ENCODE data around the gene ADCK1. TPM values are rescaled to one million over a fixed set of nuclear protein-coding genes. Genes with fewer than 3 reads are reported as not detected.
"Not testable (repeated sequence)": the region's sequence is repeated elsewhere in the genome, so short reads cannot be mapped to it uniquely, and the experiment has no call there.

The ADCK1 gene
- total RNA-seq, 2 donors from 2014 or later, result 3.0 to 4.8 TPM

DNA sequence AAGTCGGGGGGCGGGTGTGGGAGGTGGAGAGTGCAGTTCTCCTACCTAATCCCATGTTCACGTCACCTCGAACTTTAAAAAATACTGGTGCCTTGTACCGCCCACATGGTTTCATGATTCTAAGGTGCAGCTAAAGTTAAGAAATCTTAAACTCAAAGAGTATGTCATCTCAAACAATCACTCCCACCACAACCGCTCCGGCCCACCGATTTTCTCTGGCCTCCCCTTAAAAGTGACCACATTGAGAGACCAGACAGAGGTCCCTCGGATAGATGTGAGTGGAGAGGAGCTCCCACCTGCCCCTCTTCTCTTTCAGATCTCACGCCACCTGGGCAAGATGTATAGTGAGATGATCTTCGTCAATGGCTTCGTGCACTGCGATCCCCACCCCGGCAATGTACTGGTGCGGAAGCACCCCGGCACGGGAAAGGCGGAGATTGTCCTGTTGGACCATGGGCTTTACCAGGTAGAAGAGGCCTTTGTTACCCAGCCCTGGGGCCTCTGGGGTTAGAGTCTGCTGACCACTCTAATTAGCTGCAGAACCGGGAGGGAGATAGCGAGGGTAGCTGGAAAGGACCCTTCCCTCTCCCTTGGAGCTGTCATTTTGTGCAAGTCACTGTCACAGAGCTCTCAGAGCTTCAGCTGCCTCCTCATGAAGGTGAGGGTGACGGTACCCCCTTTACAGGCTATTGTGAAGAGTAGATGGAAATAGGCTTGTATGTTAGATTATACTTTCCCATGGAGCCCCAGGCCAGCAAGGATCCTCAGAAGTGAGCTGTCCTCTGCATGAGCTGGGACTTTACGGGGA lies 124.4 kb downstream of the ADCK1 start:
- Mint-ChIP-seq H3K27me3 (no peaks in the 10 kb centered on the region), H3K36me3 (no peaks in the 10 kb centered on the region), H3K9me3 (no peaks in the 10 kb centered on the region), H3K27ac (no peak overlapping the region), H3K4me1 (ENCODE audit: low read depth in 2 of 2) (no peaks in the 10 kb centered on the region), H3K4me3 (no peak overlapping the region)
- ATAC-seq (no peak), DNase-seq (ENCODE audit: low spot score) (no peak)

DNA sequence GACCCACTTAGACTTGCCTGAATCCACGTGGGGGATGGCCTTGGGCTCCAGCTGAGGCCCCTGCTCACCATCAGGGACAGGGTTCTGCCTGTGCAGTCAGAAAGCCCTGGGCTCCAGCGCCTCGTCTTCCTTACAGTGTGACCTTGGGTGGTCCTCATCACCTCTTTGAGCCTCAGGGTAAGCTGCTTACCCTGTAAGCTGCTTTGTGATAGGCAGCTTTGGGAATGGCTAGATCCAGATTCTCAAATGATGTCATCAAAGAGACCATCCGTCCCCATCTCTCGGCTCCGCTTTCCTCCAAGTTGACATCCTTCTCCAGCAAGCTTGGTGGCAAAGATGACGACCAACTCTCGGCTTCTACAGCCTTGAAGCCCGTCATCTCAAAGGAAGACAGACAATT lies 127.0 kb downstream of the ADCK1 start:
- H3K36me3 Mint-ChIP-seq, result no peaks in the 10 kb centered on the region
- ATAC-seq (no peak), DNase-seq (ENCODE audit: low spot score) (no peak)
- H3K4me1 Mint-ChIP-seq (ENCODE audit: low read depth in 2 of 2), result no peaks in the 10 kb centered on the region
- H3K27ac Mint-ChIP-seq, result no peak overlapping the region
- no peak overlapping the region for H3K4me3 Mint-ChIP-seq
- no peaks in the 10 kb centered on the region for H3K9me3 Mint-ChIP-seq
- H3K27me3 Mint-ChIP-seq, result no peaks in the 10 kb centered on the region

DNA sequence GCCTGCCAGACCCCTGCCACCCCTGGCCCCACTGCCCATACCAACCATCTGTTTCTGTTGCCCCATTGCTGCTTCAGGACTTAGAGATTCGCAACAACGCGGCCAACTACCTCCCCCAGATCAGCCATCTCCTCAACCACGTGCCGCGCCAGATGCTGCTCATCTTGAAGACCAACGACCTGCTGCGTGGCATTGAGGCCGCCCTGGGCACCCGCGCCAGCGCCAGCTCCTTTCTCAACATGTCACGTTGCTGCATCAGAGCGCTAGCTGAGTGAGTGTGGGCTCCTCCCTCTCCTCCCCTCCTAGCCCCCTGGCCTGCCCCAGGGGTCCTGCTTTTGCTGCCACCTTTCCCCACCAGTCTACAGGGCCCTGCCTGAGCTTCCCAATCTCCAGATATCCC lies 131.5 kb downstream of the ADCK1 start:
- no peak for DNase-seq (ENCODE audit: low spot score)
- H3K36me3 Mint-ChIP-seq, result peaks cover 22% of the 10 kb centered on the region
- H3K4me3 Mint-ChIP-seq, result no peak overlapping the region
- peaks cover 6 to 8% of the 10 kb centered on the region in 2 donors for H3K4me1 Mint-ChIP-seq (ENCODE audit: low read depth in 2 of 2)
- ATAC-seq, result no peak
- no peak overlapping the region for H3K27ac Mint-ChIP-seq
- H3K27me3 Mint-ChIP-seq, result no peaks in the 10 kb centered on the region
- H3K9me3 Mint-ChIP-seq, result peaks cover 2% of the 10 kb centered on the region

- no peak for ATAC-seq
- no peak for DNase-seq (ENCODE audit: low spot score)
- Mint-ChIP-seq H3K27ac (no peak overlapping the region), H3K36me3 (peaks cover 22% of the 10 kb centered on the region), H3K4me1 (ENCODE audit: low read depth in 2 of 2) (peaks cover 6 to 8% of the 10 kb centered on the region in 2 donors), H3K9me3 (peaks cover 2% of the 10 kb centered on the region), H3K4me3 (no peak overlapping the region), H3K27me3 (no peaks in the 10 kb centered on the region)
Measured at GRCh38 chr14:77936138-77936639, 136.3 kb downstream of the ADCK1 start.

- Mint-ChIP-seq H3K9me3 (peaks cover 5% of the 10 kb centered on the region), H3K27ac (no peak overlapping the region), H3K36me3 (peaks cover 4% of the 10 kb centered on the region), H3K4me3 (no peak overlapping the region), H3K4me1 (ENCODE audit: low read depth in 2 of 2) (no peaks in the 10 kb centered on the region), H3K27me3 (peaks cover 0 to 7% of the 10 kb centered on the region in 2 donors)
- no peak for DNase-seq (ENCODE audit: low spot score)
- ATAC-seq, result no peak
Measured at GRCh38 chr14:77947372-77947771, 147.5 kb downstream of the ADCK1 start.

DNA sequence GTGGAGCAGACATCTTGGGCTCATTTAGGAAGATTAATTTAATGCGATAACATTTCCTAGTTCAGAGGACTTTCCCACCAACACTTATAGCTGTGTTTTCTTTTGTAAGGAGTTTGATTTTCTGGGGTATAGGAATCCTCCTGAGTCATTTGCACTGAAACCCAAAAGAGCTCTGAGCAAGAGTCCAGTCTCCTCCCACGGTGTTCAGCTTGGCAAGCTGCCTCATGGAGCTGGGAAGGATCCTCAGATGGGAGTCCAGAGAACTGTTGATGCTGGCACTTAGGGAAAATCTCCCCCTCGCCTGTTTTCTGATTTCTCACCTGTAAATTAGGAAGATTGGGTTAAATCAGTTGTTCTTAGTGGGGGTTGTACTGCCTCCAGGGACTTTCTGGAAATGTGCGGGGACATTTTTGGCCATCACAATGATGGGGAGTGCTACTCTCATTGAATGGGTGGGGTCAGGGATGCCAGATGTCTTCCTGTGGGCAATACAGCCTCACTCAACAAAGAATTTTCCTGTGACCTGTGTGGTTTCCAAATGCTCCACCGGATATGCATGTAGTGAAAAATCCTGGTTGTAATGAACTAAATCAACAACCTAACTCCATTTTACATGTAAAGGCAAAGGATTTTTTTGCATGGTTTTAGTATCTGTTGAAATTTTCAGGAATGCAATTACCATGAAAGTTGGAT lies 150.6 kb downstream of the ADCK1 start:
- Mint-ChIP-seq H3K27ac (no peak overlapping the region), H3K27me3 (peaks cover 0 to 7% of the 10 kb centered on the region in 2 donors), H3K4me3 (no peak overlapping the region), H3K9me3 (peaks cover 5% of the 10 kb centered on the region), H3K36me3 (peaks cover 4% of the 10 kb centered on the region), H3K4me1 (ENCODE audit: low read depth in 2 of 2) (no peaks in the 10 kb centered on the region)
- ATAC-seq (no peak), DNase-seq (ENCODE audit: low spot score) (no peak)

GRCh38 chr14:77955816-77956484 lies 156.0 kb downstream of the ADCK1 start:
- ATAC-seq (no peak), DNase-seq (ENCODE audit: low spot score) (no peak)
- Mint-ChIP-seq H3K27me3 (peaks cover 12 to 18% of the 10 kb centered on the region in 2 donors), H3K36me3 (no peaks in the 10 kb centered on the region), H3K4me3 (no peak overlapping the region), H3K9me3 (no peaks in the 10 kb centered on the region), H3K27ac (no peak overlapping the region), H3K4me1 (ENCODE audit: low read depth in 2 of 2) (no peaks in the 10 kb centered on the region)

DNA sequence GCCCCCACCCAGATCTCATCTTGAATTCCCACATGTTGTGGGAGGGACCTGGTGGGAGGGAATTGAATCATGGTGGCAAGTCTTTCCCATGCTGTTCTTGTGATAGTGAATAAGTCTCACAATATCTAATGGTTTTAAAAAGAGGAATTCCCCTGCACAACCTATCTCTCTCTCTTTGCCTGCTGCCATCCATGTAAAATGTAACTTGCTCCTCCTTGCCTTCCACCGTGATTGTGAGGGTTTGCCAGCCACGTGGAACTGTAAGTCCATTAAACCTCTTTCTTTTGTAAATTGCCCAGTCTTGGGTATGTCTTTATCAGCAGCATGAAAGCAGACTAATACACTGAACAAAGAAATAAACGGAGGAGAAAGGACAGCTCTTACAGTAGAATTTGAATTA lies 159.8 kb downstream of the ADCK1 start:
- DNase-seq (ENCODE audit: low spot score); H3K4me1 Mint-ChIP-seq (ENCODE audit: low read depth in 2 of 2); H3K4me3 Mint-ChIP-seq; H3K36me3 Mint-ChIP-seq; H3K27ac Mint-ChIP-seq; H3K9me3 Mint-ChIP-seq; ATAC-seq: not testable (repeated sequence)
- H3K27me3 Mint-ChIP-seq, result peaks cover 15 to 18% of the 10 kb centered on the region in 2 donors

GRCh38 chr14:77961847-77962580 lies 162.1 kb downstream of the ADCK1 start:
- peaks cover 11 to 14% of the 10 kb centered on the region in 2 donors for H3K27me3 Mint-ChIP-seq
- no peak overlapping the region for H3K4me3 Mint-ChIP-seq
- no peaks in the 10 kb centered on the region for H3K9me3 Mint-ChIP-seq
- DNase-seq (ENCODE audit: low spot score), result no peak
- no peaks in the 10 kb centered on the region for H3K4me1 Mint-ChIP-seq (ENCODE audit: low read depth in 2 of 2)
- H3K36me3 Mint-ChIP-seq, result no peaks in the 10 kb centered on the region
- no peak overlapping the region for H3K27ac Mint-ChIP-seq
- no peak for ATAC-seq

GRCh38 chr14:77962731-77963520 lies 163.0 kb downstream of the ADCK1 start:
- no peaks in the 10 kb centered on the region for H3K9me3 Mint-ChIP-seq
- no peaks in the 10 kb centered on the region for H3K4me1 Mint-ChIP-seq (ENCODE audit: low read depth in 2 of 2)
- DNase-seq (ENCODE audit: low spot score), result no peak
- ATAC-seq, result no peak
- H3K4me3 Mint-ChIP-seq, result no peak overlapping the region
- no peak overlapping the region for H3K27ac Mint-ChIP-seq
- peaks cover 8 to 9% of the 10 kb centered on the region in 2 donors for H3K27me3 Mint-ChIP-seq
- no peaks in the 10 kb centered on the region for H3K36me3 Mint-ChIP-seq

- Mint-ChIP-seq H3K27me3 (peaks cover 8 to 14% of the 10 kb centered on the region in 2 donors), H3K9me3 (no peaks in the 10 kb centered on the region)
Measured at GRCh38 chr14:77964586-77964985, 164.7 kb downstream of the ADCK1 start.

DNA sequence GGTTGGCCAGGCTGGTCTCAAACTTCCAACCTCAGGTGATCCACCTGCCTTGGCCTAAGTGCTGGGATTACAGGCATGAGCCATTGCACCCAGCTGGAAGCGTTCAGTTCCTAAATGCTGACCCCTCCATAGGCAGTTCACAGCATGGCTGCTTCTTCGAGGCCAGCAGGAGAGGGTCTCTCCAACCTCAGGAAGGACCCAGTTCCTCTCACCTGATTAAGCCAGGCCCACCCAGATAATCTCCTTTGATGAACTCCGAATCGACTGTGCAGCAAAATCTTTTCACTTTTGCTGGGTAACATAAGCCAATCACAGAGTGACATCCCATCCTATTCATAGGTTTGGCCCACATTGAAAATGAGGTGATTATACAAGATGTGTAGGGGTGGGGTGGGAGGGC lies 165.1 kb downstream of the ADCK1 start:
- Mint-ChIP-seq H3K27ac (no peak overlapping the region), H3K4me3 (no peak overlapping the region), H3K9me3 (no peaks in the 10 kb centered on the region), H3K36me3 (no peaks in the 10 kb centered on the region), H3K27me3 (peaks cover 8 to 16% of the 10 kb centered on the region in 2 donors), H3K4me1 (ENCODE audit: low read depth in 2 of 2) (no peaks in the 10 kb centered on the region)
- no peak for ATAC-seq
- no peak for DNase-seq (ENCODE audit: low spot score)

More at GRCh38 chr14:77964586-77964985, 164.7 kb downstream of the ADCK1 start:
- no peak for DNase-seq (ENCODE audit: low spot score)
- Mint-ChIP-seq H3K4me1 (ENCODE audit: low read depth in 2 of 2) (no peaks in the 10 kb centered on the region), H3K36me3 (no peaks in the 10 kb centered on the region), H3K4me3 (no peak overlapping the region), H3K27ac (no peak overlapping the region)
- ATAC-seq, result no peak
